OCI-LY7 (cell line): ENCODE measurements around the gene CACNG8. TPM values are rescaled to one million over a fixed set of nuclear protein-coding genes. Genes with fewer than 3 reads are reported as not detected.

ENCODE experiments used
- BruUV-seq: library from RNA; stranded (reverse); fragments of 400-500 nt; replicated peaks from 2 replicates; lab custom pipeline; 2021; lab: Mats Ljungman, UMichigan
- CTCF ChIA-PET: fragments of 300-600 bp; sonication (Branson Sonifier 250); formaldehyde crosslinking; loops from one replicate; lab custom pipeline; 2022; ENCODE audit warnings: antibody characterized with exemption; ENCODE audit not compliant: unreplicated experiment; lab: Charles Lee
- POLR2A ChIA-PET: fragments of 300-600 bp; sonication (Branson Sonifier 250); formaldehyde crosslinking; loops from one replicate; lab custom pipeline; 2022; ENCODE audit warnings: antibody characterized with exemption; lab: Charles Lee
- DNase-seq: peaks from one replicate; pipeline ENCODE4 v3.0.0-alpha.2; 2015; ENCODE audit warnings: low spot score
- H2AFZ ChIP-seq: fragments of 200-600 bp; sonication (generic), shearing (Covaris generic); 2 replicates; pipeline ENCODE4 v1.6.1; 2014; ENCODE audit warnings: mild to moderate bottlenecking, antibody characterized with exemption, low read length, moderate library complexity
- H3K27ac ChIP-seq: fragments of 200-600 bp; sonication (generic); 2 replicates; pipeline ENCODE4 v1.5.1; 2014; ENCODE audit warnings: mixed run types, low read depth, mild to moderate bottlenecking, moderate library complexity, low read length, inconsistent platforms; ENCODE audit not compliant: poor library complexity, severe bottlenecking
- H3K36me3 ChIP-seq: fragments of 200-600 bp; sonication (generic); 2 replicates; pipeline ENCODE4 v1.6.1; 2014; ENCODE audit warnings: mild to moderate bottlenecking, antibody characterized with exemption, low read length, moderate library complexity, mixed read lengths; ENCODE audit not compliant: insufficient read depth
- H3K4me1 ChIP-seq: fragments of 200-600 bp; sonication (generic); 2 replicates; pipeline ENCODE4 v1.5.1; 2014; ENCODE audit warnings: mild to moderate bottlenecking, low read length; ENCODE audit not compliant: insufficient read depth, poor library complexity, severe bottlenecking
- H3K4me2 ChIP-seq: fragments of 200-600 bp; sonication (generic); 2 replicates; pipeline ENCODE4 v1.6.1; 2014; ENCODE audit warnings: mild to moderate bottlenecking, low read length
- H3K4me3 ChIP-seq: fragments of 200-600 bp; sonication (generic); 2 replicates; pipeline ENCODE4 v1.5.1; 2014; ENCODE audit warnings: mild to moderate bottlenecking, low read depth, low read length; ENCODE audit not compliant: poor library complexity, severe bottlenecking
- H3K79me2 ChIP-seq: fragments of 200-600 bp; sonication (generic); 2 replicates; pipeline ENCODE4 v1.6.1; 2016; ENCODE audit warnings: low read depth, mild to moderate bottlenecking, low read length, moderate library complexity, mixed read lengths; ENCODE audit not compliant: insufficient read depth
- H3K9me2 ChIP-seq: fragments of 200-600 bp; sonication (generic); 2 replicates; pipeline ENCODE4 v1.6.1; 2016; ENCODE audit warnings: mild to moderate bottlenecking, low read length, mixed read lengths; ENCODE audit not compliant: insufficient read depth
- H3K9me3 ChIP-seq: fragments of 200-600 bp; sonication (generic); 2 replicates; pipeline ENCODE4 v1.6.1; 2014; ENCODE audit warnings: mild to moderate bottlenecking, mixed run types, low read length, mixed read lengths
- H4K20me1 ChIP-seq: fragments of 200-600 bp; sonication (generic); 2 replicates; pipeline ENCODE4 v1.6.1; 2014; ENCODE audit warnings: mild to moderate bottlenecking, antibody characterized with exemption, low read length, moderate library complexity, mixed read lengths; ENCODE audit not compliant: insufficient read depth
- CTCF ChIP-seq: fragments of 200-600 bp; sonication (generic); conservative IDR thresholded peaks from 2 replicates; pipeline ENCODE4 v1.5.1; 2014; ENCODE audit warnings: mild to moderate bottlenecking, antibody characterized with exemption, low read length, moderate library complexity, mixed read lengths
- EZH2phosphoT487 ChIP-seq: fragments of 200-600 bp; sonication (generic); IDR thresholded peaks from 2 replicates; pipeline ENCODE4 v1.6.1; 2018; ENCODE audit warnings: low read depth, borderline replicate concordance, mild to moderate bottlenecking, mixed run types, antibody characterized with exemption, low read length, moderate library complexity, mixed read lengths
- intact Hi-C: fragments of 100-400 bp; cut with micrococcal nuclease; formaldehyde crosslinking; loops from one replicate; pipeline ENCODE4 v1.10.0; 2022; ENCODE audit not compliant: unreplicated experiment
- total RNA-seq, 2 experiments: library from RNA; depleted of rRNA in 1 of 2; stranded (reverse); fragments of >200 nt in 1 of 2; shearing (Covaris generic) in 1 of 2; gene quantifications; 2 replicates each; pipeline ENCODE4 v1.2.3, GENCODE V29; 2014 to 2022

The CACNG8 gene
- total RNA-seq, 2 experiments from 2014 or later, result not detected

DNA sequence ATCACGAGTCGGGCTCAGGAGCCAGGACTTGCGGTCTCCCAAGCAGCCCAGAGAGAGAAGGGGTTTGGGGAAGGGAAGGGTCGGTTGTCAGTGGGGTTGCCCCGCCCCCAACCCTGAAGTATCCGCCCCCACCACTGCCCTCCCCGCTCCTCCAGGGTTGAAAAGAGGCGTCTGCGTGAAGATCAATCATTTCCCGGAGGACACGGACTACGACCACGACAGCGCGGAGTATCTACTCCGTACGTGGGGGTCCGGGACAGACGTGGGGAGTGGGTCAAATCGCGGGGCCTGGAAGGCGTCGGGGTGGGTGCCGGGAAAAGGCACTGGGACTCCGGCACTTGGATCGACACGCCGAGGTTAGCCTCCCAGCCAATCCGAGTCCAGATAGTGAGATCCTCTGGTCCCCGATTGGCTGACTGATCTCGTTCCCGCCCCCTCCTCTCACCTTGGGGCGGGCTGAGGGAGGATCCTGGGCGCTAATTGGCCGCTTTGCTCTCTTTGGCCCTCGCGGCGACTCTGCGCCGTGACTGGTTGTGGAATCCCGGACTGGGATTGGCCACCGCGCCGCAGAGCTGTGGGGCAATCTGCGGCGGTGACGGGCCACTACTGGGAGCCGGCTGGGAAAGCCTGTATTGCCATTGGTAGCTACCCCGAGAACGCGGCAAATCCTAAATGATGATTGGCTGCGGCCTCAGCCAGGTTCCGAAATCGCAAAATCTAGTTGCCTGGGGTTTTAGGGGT lies 15.4 kb downstream of the CACNG8 start:
- no peaks in the 10 kb centered on the region for H4K20me1 ChIP-seq
- ChIA-PET POLR2A (no interaction called here), CTCF (no interaction called here)
- H3K4me1 ChIP-seq, result peaks cover 4% of the 10 kb centered on the region
- no peaks in the 10 kb centered on the region for H3K36me3 ChIP-seq
- no peak for DNase-seq
- intact Hi-C loops, result no loop called here
- TF ChIP-seq EZH2phosphoT487 (no peak), CTCF (no peak)
- peak overlapping the region; percentile 82 for H2AFZ ChIP-seq
- no peaks in the 10 kb centered on the region for H3K79me2 ChIP-seq
- no TSS peak for BruUV-seq
- no peak overlapping the region for H3K4me2 ChIP-seq
- H3K27ac ChIP-seq, result no peak overlapping the region
- H3K9me3 ChIP-seq, result no peaks in the 10 kb centered on the region
- H3K9me2 ChIP-seq, result no peaks in the 10 kb centered on the region
- no peak overlapping the region for H3K4me3 ChIP-seq

- H3K27ac ChIP-seq, result no peak overlapping the region
- no peaks in the 10 kb centered on the region for H4K20me1 ChIP-seq
- no peak for DNase-seq
- no peaks in the 10 kb centered on the region for H3K36me3 ChIP-seq
- no peak for TF ChIP-seq EZH2phosphoT487
- no peak for TF ChIP-seq CTCF
- no peaks in the 10 kb centered on the region for H3K9me2 ChIP-seq
- CTCF ChIA-PET, result no interaction called here
- POLR2A ChIA-PET, result no interaction called here
- no peak overlapping the region for H3K4me2 ChIP-seq
- no peaks in the 10 kb centered on the region for H3K79me2 ChIP-seq
- no peak overlapping the region for H3K4me3 ChIP-seq
- peaks cover 4% of the 10 kb centered on the region for H3K4me1 ChIP-seq
- intact Hi-C loops, result no loop called here
- H3K9me3 ChIP-seq, result no peaks in the 10 kb centered on the region
- H2AFZ ChIP-seq, result no peak overlapping the region
- no TSS peak for BruUV-seq
Observed at GRCh38 chr19:53978975-53979801, 16.5 kb downstream of the CACNG8 start.
